Suppressor macrophage (primary cell): ENCODE results near the gene NGDN.

Experiments used
- DNase-seq, 4 experiments: peaks; one replicate each; pipeline ENCODE4 v3.0.0-alpha.2; 2020 to 2022

Gene NGDN

GRCh38 chr14:23523229-23524016, 53.9 kb downstream of the NGDN start:
- no peak for DNase-seq

GRCh38 chr14:23524954-23525353, 55.5 kb downstream of the NGDN start:
- no peak for DNase-seq

- no peak for DNase-seq
Observed at GRCh38 chr14:23525611-23526010, 56.1 kb downstream of the NGDN start.
